Stimulated activated CD4-positive, alpha-beta T cell treated with anti-CD3 and anti-CD28 coated beads, TNF-alpha, amount 100 ng/mL, for 24 hours (primary cell): ENCODE results near the gene PTPRN2.
"Not testable (repeated sequence)": the region's sequence is repeated elsewhere in the genome, so short reads cannot be mapped to it uniquely, and the experiment has no call there.

ENCODE experiments used
- DNase-seq, 3 experiments: peaks; one replicate each; pipeline ENCODE4 v3.0.0-alpha.2; 2020; ENCODE audit warnings: low read depth in 3 of 3

Gene PTPRN2

DNA sequence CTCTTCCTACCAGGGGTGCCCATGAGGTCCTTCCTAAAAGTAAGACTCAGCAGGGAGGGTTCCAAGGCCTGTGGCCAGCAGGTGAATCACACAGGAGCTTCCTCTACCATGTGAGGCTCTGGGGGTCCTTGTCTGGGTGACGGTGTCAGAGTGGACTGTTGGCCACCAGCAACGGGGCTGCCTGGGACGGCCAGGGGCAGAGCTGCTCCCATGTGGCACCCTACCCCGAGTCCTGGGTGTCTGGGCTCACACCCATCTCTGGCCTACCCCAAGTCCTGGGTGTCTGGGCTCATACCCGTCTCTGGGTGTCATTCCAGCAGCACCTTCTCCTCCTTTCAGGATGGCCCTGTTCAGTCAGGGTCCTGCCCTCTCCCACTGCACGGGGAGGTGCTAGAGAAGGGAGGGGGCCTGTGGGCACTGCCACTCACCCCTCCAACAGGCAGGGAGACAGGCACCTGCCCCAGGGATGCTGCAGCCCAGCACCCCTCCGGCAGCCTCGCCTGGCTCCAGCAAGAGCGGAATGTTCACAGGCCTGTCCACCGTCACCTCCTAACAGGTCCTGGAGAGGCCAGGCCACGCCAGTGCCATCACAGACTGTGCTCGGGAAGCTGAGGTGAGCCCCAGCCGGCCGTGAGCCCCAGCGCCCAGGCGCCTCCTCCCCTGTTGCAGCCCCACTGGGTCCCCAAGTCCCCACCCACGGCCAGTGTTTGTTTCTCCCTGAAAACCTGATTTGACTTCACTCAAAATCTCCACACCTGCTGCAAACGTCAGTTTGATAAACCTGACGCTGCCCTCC, 143.7 kb downstream of the PTPRN2 start:
- DNase-seq = no peak

DNA sequence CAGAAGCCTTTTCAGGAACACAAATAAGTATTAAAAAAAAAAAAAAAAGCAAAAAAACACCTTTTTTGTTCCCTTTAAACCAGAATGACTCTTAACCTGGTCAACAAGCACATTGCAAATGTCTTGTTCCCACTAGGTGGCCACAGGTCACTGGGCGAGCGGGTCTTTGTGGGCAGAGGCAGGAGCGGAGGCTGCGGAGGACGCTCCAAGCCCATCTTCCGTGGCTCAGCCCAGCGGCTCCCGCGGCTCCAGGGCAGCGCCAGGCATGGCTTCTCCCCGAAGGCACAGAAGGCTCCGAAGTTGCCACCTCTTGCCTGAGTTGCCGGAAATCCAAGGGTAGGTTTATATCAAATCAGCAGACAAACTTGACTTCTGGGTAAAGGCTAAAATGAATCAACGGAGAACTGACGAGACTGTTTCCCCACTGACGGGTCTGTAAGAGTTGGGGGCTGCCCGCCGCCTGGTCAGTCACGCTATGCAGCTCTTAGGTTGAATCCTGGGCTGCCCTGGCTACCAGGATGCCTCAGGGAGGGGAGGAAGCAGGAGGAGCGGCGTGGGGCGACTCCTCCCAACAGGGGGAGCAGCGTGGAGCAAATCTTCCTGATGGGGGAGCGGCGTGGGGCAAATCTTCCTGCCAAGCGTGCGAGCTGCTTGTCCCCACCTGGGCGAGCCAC, 144.5 kb downstream of the PTPRN2 start:
- no peak for DNase-seq

DNA sequence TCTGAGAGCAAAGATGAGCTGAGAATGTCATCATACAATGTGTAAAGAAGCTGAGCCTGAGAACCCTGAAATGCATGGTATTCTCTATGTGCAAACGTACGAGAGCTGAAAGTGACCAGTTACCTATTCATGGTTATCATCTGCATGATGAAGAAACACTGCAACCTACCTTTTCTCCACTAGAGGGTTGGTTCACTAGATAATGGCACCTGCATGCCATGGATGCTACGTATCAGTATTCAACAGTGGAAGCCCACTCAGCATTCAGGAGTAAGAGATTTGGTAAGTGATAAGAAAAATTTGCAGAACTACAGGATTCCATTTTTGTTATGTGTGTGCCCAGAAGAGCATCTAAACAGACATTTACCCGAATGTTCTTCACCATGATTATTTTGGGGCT, 145.4 kb downstream of the PTPRN2 start:
- DNase-seq = no peak

DNA sequence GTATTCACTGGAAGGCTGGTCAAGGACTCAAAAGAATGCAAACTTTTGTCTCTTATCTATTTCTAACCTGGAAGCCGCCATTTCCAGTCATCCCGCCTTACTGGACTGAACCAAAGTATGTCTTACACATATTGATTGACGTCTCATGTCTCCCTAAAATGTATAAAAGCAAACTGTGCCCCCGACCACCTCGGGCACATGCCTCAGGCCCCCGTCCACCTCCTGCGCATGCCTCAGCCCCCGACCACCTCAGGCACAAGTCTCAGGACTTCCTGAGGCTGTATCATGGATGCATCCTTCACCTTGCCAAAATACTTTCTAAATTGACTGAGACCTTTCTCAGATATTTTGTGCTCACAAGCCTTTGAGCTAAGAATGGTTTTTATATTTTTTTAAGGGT, 148.6 kb downstream of the PTPRN2 start:
- no peak for DNase-seq

DNA sequence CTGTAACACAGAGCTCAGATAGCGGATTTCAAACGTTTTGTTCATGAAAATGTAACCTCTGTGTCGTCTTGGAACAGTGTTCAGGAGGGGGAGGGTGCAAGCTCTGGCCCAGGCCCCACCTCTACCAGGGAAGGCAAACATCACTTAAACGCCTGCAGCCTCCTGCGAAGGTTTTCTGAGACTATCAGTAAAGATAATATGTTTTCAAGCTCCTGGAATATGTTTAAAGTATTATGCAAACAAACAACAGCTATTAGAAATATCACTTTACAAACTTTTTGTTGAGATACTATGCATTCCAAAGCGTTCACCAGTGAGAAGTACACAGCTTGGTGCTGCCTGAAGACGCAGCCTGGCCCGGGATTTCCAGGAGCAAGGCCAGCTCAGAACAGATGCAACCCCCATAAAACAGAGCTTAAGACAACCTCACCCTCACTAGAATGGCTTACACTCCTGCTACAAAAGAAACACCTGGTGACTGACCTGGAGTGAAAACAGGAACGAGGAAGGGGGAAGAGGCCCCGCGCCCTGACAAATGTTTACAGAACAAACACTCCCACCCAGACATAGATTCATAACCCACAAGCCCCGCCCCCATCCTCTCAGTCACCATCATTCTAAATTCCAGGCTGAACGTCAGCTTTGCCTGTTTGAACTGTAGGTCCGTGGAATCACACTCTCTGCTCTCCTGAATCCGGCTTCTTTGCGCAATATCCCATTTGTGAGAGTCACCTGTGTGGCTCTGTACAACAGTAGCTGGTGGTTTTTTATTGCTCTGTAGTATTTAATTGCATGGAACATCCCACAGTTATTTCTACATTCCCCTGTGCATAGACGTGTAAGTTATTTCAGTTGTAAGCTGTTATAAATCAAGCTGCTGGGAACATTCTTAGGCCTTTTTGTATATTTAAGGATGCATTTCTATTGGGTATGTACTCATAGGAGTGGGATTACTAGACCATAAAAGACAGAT, 155.0 kb downstream of the PTPRN2 start:
- DNase-seq = no peak

DNA sequence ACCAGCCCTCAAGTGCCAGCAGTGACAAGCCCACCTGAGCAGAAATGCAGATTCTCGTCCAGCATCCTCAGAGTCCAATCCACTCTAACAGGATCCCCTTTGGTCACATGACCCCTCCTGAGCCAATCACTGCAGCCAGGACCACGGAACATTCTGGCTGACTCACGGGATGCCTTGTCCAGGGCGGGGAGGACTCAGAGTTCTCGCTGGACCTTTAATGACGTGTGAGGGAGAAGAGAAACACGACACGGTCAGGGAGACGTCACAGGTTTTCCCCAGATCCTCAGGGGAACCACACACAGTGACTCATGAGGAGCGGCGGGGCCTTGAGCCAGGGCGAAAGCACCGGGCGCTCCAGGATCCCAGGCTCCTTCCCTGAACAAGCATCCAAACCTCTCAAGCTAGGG, 155.7 kb downstream of the PTPRN2 start:
- DNase-seq = no peak

DNA sequence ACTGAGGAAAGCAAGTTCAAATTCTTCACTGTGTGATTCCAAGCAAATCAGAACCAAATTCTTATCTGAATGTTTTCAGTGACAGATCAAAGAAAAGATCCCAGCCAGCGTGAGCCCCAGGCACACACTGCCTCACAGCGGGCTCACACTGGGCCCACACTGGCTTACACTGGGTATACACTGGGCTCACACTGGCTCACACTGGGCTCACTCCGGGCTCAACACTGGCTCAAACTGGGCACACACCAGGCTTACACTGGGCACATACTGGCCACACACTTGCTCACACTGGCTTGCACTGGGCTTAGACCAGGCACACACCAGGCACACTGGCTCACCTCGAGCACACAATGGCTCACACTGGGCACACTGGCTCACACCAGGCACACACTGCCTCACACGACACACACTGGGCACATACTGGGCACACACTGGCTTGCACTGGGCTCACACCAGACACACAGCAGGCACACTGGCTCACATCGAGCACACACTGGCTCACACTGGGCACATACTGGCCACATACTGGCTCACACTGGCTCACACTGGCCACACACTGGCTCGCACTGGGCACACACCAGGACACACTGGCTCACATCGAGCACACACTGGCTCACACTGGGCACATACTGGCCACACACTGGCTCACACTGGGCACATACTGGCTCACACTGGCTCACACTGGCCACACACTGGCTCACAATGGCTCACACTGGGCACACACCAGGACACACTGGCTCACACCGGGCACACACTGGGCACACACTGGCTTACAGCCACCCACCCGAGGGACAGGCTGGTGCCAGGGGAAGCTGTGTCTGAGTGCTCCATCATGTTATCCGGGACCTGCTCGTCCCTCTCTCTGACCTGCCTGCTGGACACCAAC, 156.3 kb downstream of the PTPRN2 start:
- no peak for DNase-seq

DNA sequence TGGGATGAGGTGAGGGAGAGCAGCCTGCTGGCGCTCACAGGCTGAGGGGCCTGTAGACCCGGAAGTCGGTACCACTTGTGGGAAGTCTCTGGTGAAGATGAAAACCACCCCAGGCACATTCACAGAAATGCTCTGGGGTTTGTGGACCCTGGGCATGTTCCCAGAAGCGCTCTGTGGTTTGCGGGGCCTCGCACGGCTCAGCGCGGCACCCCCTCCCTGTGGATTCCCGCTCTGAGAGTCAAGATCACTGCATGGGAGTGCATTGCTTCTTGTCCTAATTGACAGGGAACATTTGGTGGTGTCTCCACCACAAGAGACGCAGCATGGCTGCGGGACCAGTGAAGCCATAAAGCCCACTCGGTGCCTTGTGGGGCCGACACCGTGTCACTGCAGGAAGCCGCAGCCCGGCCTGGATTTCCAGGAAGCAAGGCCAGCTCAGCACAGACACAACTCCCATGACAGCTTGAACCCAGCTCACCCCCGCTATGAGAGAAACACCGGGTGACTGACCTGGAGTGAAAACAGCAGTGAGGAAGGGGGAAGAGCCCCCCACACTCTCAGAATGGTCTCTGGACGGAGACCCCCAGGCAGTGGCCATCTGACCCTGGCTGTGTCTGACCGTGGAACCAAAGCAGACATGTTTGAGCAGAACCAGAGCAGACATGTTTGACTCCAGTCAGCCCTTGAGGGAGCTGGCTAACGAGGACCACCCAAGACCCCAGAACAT, 157.2 kb downstream of the PTPRN2 start:
- DNase-seq = no peak

DNA sequence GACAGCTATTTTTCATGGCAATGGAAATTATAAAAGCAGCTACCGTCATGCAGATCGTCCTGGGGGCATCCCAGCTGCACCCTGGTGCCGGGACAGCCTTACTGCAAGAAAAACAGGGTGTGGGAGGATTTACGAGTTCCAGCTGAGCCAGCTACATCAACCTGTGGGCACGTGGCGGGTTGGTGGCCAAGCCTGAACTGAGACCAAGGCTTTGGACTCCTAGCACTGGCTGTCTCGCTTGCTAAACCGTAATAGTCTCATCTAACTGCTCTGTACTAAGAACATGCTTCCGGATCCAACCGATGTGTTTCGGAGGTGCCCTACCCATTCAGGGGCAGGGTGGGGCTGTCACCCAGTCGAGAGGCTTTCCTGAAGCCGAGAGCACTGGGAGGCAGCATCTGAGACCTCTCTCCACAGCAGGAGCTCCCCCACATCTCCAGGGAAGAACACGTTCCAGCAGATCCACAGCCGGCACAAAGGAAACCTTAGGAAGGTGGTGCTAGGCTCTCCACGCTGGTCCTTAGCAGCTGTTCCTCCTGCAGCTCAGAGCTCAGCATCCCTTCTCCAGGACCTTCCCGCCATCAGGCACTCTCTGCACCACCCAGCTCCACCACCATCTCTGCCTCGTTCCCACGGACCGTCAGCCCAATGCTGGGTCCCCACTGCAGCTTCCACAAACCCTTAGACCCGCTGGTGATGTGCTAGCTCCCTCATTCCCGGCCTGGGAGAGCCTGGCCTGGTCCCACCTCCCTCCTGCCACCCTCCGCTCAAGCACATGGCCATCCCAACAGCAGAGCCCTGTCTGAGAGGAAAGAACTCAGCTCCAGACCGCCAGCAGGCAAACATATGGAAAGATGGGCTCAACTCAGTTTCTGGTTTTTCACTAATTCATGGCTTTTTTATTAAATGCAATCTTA, 158.5 kb downstream of the PTPRN2 start:
- DNase-seq = no peak

DNA sequence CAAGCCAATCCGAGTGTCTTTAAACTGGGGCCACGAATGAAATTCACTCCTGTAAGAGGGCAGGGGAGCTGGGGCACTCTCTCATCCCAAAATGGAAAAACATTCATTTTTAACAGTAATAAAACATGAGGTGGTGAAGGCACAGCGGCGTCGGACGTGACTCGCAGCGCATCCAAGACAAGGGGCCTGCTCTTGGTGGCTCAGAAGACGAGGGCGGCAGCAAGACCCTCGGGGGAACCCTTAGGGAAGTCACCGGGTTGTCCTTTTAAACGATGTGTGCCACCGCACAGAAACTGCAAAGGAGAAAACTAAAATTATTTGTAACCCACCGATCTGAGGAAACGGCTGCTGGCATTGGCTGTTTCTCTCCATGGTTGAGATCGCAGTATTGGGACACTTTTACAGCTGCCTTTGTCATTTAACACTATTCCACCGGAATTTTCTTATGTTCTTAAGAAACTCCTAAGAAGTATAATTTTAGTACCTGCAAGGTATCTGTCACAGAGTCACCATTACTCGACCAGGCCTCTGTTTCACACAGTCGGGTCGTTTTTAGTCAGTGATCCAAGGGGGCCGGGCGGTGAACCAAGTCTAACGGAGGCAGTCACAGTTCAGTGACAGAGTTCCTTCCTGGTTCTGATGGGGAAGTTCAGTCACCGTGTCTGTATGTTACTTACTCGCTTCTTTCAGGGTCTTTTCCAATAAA, 159.3 kb downstream of the PTPRN2 start:
- no peak for DNase-seq

DNA sequence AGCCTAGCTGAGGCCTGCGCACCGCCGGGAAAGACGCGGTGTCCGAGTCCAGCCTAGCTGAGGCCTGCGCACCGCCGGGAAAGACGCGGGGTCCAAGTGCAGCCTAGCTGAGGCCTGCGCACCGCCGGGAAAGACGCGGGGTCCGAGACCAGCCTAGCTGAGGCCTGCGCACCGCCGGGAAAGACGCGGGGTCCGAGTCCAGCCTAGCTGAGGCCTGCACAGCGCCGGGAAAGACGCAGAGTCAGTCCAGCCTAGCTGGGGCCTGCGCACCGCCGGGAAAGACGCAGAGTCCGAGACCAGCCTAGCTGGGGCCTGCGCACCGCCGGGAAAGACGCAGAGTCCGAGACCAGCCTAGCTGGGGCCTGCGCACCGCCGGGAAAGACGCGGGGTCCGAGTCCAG, 161.9 kb downstream of the PTPRN2 start:
- not testable (repeated sequence) for DNase-seq

DNA sequence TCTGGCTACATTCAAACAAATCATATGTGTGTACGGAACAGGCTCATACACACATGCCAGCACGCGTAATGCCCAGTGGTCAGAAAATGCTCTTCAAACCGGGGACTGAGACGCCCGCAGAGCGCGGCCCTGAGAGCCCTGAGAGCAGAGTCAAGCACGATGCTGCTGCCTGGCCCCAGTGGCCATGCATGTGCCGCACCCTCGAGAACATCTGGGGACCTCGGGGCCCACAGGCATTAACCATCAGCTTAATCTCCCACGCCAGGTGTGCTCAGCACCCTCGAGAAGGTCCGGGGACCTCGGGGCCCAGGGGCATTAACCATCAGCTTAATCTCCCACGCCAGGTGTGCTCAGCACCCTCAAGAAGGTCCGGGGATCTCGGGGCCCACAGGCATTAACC, 163.1 kb downstream of the PTPRN2 start:
- no peak for DNase-seq

DNA sequence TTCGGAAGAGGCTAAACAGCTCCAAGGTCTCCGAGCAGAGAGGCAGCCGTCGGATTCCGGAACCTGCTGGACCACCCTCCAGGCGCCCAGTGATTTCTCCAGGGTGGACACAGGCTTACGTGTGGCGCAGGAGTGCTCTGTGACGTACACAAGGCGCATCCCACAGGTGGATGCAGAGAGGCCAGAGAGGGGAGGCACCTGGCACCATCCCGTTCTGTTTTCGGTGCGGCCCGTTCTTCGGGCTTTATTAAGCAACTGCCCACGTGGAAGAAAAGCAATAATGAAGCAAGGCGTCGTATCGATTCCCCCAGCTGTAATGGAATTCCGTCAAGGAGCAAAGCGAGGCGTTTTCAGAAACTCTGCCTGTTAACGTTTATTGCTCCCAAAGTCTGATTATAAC, 163.6 kb downstream of the PTPRN2 start:
- no peak for DNase-seq

DNA sequence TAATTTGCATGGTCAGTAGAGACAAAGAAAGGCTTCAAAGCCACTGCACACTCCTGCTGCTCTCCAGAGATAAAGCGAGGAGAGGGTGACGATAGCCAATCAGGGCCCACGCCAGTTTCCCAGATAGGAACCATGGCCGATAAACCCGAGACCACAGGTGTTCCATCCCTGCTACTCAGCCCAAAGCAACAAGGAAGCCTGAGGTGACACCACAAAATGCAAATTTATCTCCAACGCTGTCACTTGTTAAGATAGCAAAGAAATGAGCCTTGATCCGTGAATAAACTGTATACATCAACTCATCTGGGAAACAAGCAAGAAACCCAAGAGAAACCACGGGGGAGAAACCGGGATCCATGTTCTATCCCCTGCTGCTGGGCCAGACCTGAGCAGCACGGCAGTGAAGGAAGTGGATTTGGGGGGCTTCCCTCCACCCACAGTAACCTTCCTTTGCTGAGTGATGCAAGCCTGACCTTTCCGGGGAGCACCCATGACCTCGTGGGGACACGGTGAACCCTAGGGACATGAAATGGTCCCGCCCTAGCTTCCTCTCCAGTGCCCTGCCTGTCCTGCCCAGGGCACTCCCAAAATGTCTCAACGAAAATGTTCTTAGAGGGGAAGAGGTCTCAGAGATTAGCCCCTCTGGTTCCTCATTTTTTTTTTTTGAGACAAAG, 164.6 kb downstream of the PTPRN2 start:
- no peak for DNase-seq

DNA sequence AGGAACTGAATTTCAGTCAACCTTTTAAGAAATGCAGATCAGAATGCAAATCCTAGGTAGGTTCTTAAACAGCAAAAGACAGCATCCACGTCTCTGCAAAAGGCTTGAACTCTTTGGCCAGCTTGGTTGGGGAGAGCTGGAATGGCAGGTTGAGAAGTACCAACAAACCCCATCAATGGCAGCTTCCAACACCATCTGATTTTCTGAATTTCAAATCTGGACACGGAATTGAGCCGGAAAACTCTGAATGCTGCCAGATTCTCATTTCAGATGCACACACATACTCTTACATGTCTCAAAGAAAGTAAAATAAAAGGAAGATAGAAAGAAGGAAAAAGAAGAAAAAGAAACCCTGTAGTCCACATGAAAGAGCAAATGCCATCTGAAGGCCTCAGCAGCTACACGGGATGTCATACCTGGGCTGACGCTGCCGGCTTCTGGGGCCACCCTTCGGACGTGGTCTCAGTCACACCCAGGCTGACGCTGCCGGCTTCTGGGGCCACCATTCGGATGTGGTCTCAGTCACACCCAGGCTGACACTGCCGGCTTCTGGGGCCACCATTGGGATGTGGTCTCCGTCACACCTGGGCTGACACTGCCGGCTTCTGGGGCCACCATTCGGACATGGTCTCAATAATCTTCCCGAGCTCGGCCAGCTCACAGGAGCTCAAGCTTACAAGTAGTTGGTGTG, 165.3 kb downstream of the PTPRN2 start:
- no peak for DNase-seq

DNA sequence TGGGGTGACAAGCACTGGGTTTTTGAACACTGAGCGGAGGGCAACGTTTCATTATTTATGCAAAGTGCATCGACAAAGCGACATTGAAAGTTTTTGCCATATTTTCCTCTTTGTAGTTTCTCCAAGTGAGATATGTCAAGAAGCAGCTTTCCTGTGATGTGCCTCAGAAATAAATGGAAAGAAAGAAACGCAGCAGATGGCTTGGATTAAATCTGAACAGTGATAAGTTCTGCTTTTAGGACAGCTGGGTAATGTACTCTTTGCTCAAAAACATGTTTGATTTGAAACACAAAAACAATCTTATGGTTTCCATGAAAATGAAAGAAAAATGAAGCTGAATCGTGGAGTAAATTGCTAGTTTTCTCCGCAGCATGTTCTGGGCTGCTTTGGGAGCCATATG, 166.3 kb downstream of the PTPRN2 start:
- no peak for DNase-seq

DNA sequence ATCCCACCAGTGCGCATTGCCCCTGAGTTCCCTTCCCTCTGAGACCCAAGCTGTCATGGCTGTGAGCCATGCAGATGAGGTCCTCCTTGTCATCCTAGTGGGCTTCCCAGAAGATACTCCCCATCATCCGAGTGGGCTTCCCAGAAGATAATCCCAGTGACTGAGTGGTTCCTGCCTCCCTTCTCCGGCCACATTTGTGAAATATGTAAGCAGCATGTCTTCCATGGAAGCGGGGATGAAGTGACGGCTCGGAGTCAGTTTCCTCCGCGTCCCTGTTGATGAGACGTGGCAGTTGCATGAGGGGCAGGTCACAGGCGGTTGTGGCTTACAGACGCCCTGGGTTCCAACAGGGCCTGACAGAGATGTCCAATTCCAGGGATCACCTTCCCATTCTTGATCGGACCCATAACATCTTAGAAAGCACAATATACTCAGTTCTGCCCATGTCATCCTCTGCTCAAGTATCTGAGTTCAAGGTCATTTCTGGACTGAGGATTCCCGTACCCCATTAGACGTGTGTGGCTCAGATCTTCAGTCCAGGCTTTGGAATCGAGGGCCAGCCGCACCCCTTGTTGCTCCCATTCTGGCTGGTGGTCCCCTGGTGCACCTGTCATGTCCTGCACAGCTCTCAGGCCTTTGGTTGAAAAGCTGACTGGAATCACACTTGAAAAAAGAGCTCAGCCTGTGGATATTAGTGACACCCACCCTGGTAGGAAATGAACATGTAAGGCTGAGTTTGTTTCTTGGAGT, 166.9 kb downstream of the PTPRN2 start:
- DNase-seq = no peak
